ENCODE measurements around the gene ENGASE.

DNA sequence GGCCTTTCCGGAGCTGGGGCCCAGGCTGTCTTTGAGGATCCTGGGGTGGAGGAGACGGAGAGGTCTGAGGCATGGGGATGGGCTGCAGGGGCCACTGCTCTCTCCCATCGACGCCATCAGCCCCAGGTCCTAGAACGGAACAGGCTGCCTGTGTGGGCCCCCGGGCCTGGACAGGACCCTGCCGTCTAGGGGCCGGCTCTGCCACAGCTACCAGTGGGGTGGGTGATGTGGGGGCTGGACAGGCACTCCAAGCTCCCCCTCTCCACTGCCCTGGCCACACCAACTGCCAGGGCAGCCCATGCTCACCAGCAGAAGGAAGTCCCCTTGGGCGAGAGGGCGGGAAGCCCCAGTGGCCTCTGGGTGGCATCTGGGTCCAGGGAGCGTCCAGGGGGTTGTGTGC, 37.8 kb downstream of the ENGASE start:
- TF ChIP-seq HDGF (IDR thresholded peaks at IDR 0.05; ENCODE audit: borderline replicate concordance) (no peak), L3MBTL2 (conservative IDR thresholded peaks at IDR 0.05) (no peak), NFRKB (IDR thresholded peaks at IDR 0.05) (no peak), ELF4 (IDR thresholded peaks at IDR 0.05) (no peak)
